OCI-LY3 (cell line): ENCODE data around the gene ERCC6L.
"Not testable (repeated sequence)": the region's sequence is repeated elsewhere in the genome, so short reads cannot be mapped to it uniquely, and the experiment has no call there.

Experiments used
- H2AFZ ChIP-seq: fragments of 200-600, 300-600 bp; shearing (Covaris generic); 2 replicates; pipeline ENCODE4 v1.6.0; 2014; ENCODE audit warnings: antibody characterized with exemption, low read depth, low read length
- H3K27ac ChIP-seq: fragments of 200-600, 300-600 bp; sonication (generic); 2 replicates; pipeline ENCODE4 v1.5.1; 2014; ENCODE audit warnings: mild to moderate bottlenecking, low read length, moderate library complexity, mixed read lengths
- H3K27me3 ChIP-seq: fragments of 200-600, 300-600 bp; sonication (generic); 2 replicates; pipeline ENCODE4 v1.6.1; 2014; ENCODE audit warnings: low read depth, low read length, mixed read lengths
- H3K36me3 ChIP-seq: fragments of 200-600, 300-600 bp; sonication (generic); replicated peaks from 2 replicates; pipeline ENCODE3; 2014; ENCODE audit warnings: low read depth, low read length, mixed read lengths
- H3K4me1 ChIP-seq: fragments of 300-600, 200-600 bp; sonication (generic); 2 replicates; pipeline ENCODE4 v1.6.1; 2014; ENCODE audit warnings: low read length, mixed read lengths
- H3K4me2 ChIP-seq: fragments of 200-600, 300-600 bp; sonication (generic); 2 replicates; pipeline ENCODE4 v1.6.1; 2014; ENCODE audit warnings: low read length, mixed read lengths
- H3K4me3 ChIP-seq: fragments of 300-600, 200-600 bp; sonication (generic); 2 replicates; pipeline ENCODE4 v1.5.1; 2014; ENCODE audit warnings: antibody characterized with exemption, mild to moderate bottlenecking, low read length, moderate library complexity
- H3K79me2 ChIP-seq: fragments of 300-600, 200-600 bp; shearing (Covaris generic); 2 replicates; pipeline ENCODE4 v1.6.1; 2014; ENCODE audit warnings: mild to moderate bottlenecking, low read length, mixed read lengths
- H3K9ac ChIP-seq: fragments of 300-600, 200-600 bp; shearing (Covaris generic); 2 replicates; pipeline ENCODE4 v1.6.0; 2014; ENCODE audit warnings: mild to moderate bottlenecking, low read length, moderate library complexity
- H3K9me3 ChIP-seq: fragments of 200-600, 300-600 bp; shearing (Covaris generic); 2 replicates; pipeline ENCODE4 v1.6.1; 2014; ENCODE audit warnings: low read length, mixed read lengths; ENCODE audit not compliant: insufficient read depth
- H4K20me1 ChIP-seq: fragments of 200-600, 300-600 bp; sonication (generic); 2 replicates; pipeline ENCODE4 v1.6.1; 2016; ENCODE audit warnings: low read length, mixed read lengths; ENCODE audit not compliant: insufficient read depth
- EZH2phosphoT487 ChIP-seq: fragments of 200-600 bp; shearing (Covaris generic); IDR thresholded peaks from 2 replicates; pipeline ENCODE4 v1.6.1; 2018; ENCODE audit warnings: antibody characterized with exemption, mixed run types, low read depth
- TF ChIP-seq, protein P1 (sequence below): fragments of 200-600, 300-600 bp; sonication (generic); IDR thresholded peaks from 2 replicates; pipeline ENCODE4 v1.5.1; 2014; ENCODE audit warnings: antibody characterized with exemption, low read length, low read depth

Gene ERCC6L

DNA sequence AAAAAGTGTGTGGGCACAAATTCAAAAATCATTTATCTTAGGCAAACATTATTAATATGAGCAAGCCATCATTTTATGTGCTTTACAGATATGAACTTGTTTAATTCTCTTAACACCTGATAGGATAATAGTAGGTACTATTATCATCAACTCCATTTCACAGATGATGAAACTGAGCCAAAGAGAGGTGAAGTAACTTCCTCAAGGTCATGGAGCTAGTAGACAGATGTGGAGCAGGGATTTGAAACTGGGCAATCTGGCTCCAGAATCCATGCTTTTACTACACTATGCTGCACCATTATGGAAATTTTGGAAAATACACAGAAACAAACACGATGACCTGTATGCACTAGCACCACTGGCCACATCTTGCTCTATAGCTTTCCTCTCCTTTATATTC lies 58.3 kb downstream of the ERCC6L start:
- Histone ChIP-seq H3K27ac (peak overlapping the region; percentile 81), H3K4me2 (peak overlapping the region; percentile 91), H3K9ac (peak overlapping the region; percentile 94)

DNA sequence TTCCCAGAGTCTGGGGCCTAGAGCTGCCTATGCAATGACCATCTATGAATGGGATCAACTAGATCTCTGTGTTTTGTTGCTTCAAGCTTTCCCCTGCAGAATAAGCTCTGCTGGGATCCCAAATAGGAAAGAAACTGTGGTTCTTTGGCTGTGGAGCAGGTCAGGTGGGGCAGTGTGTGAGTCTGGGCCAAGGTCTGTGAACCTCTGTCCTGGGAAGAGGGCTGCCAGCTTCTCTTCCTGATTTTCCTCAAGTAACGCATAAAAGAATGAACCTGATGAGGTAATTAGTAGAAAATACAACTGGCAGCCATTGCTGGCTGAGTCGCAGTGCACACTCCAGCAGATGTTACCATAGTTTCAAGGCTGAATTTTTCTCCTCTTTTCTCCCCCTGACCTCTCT lies 61.8 kb downstream of the ERCC6L start:
- H3K4me1 ChIP-seq, result peaks cover 6% of the 10 kb centered on the region; the same call in 1 of the 2 replicates
- no peak overlapping the region for H3K9ac ChIP-seq
- no peak overlapping the region for H3K4me3 ChIP-seq
- H3K36me3 ChIP-seq, result no peaks in the 10 kb centered on the region
- no peaks in the 10 kb centered on the region for H4K20me1 ChIP-seq
- TF ChIP-seq, protein P1, sequence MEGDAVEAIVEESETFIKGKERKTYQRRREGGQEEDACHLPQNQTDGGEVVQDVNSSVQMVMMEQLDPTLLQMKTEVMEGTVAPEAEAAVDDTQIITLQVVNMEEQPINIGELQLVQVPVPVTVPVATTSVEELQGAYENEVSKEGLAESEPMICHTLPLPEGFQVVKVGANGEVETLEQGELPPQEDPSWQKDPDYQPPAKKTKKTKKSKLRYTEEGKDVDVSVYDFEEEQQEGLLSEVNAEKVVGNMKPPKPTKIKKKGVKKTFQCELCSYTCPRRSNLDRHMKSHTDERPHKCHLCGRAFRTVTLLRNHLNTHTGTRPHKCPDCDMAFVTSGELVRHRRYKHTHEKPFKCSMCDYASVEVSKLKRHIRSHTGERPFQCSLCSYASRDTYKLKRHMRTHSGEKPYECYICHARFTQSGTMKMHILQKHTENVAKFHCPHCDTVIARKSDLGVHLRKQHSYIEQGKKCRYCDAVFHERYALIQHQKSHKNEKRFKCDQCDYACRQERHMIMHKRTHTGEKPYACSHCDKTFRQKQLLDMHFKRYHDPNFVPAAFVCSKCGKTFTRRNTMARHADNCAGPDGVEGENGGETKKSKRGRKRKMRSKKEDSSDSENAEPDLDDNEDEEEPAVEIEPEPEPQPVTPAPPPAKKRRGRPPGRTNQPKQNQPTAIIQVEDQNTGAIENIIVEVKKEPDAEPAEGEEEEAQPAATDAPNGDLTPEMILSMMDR, result no peak
- no peak for TF ChIP-seq EZH2phosphoT487
- no peak overlapping the region for H3K4me2 ChIP-seq
- H3K9me3 ChIP-seq, result no peaks in the 10 kb centered on the region
- H3K79me2 ChIP-seq, result peaks cover 4% of the 10 kb centered on the region
- H3K27me3 ChIP-seq, result no peaks in the 10 kb centered on the region
- H3K27ac ChIP-seq, result no peak overlapping the region
- no peak overlapping the region for H2AFZ ChIP-seq

More for the DNA sequence above, 58.3 kb downstream of the ERCC6L start:
- TF ChIP-seq EZH2phosphoT487, result no peak
- peak overlapping the region; percentile 96 for H2AFZ ChIP-seq
- H3K4me3 ChIP-seq, result peak overlapping the region; percentile 95
- H3K36me3 ChIP-seq, result no peaks in the 10 kb centered on the region
- no peaks in the 10 kb centered on the region for H4K20me1 ChIP-seq
- peaks cover 19% of the 10 kb centered on the region for H3K79me2 ChIP-seq
- H3K27me3 ChIP-seq, result no peaks in the 10 kb centered on the region
- H3K9me3 ChIP-seq, result no peaks in the 10 kb centered on the region
- peaks cover 14% of the 10 kb centered on the region for H3K4me1 ChIP-seq

DNA sequence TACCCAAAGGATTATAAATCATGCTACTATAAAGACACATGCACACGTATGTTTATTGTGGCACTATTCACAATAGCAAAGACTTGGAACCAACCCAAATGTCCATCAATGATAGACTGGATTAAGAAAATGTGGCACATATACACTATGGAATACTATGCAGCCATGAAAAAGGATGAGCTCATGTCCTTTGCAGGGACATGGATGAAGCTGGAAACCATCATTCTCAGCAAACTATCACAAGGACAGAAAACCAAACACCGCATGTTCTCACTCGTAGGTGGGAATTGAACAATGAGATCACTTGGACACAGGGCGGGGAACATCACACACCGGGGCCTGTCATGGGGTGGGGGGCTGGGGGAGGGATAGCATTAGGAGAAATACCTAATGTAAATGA lies 62.5 kb downstream of the ERCC6L start:
- H3K36me3 ChIP-seq, H3K27ac ChIP-seq, H3K4me2 ChIP-seq, H3K79me2 ChIP-seq, H3K4me3 ChIP-seq, H3K9me3 ChIP-seq, H3K4me1 ChIP-seq, H4K20me1 ChIP-seq, H2AFZ ChIP-seq, H3K9ac ChIP-seq, H3K27me3 ChIP-seq: not testable (repeated sequence)

- 0 out of 2 replicates have a peak overlapping the region, but pooled peaks have one; percentile 3 for H2AFZ ChIP-seq
- no peaks in the 10 kb centered on the region for H3K27me3 ChIP-seq
- H3K9ac ChIP-seq, result no peak overlapping the region
- no peak overlapping the region for H3K4me3 ChIP-seq
- no peak overlapping the region for H3K4me2 ChIP-seq
- no peaks in the 10 kb centered on the region for H3K9me3 ChIP-seq
- H4K20me1 ChIP-seq, result no peaks in the 10 kb centered on the region
- H3K4me1 ChIP-seq, result no peaks in the 10 kb centered on the region
- H3K36me3 ChIP-seq, result no peaks in the 10 kb centered on the region
- TF ChIP-seq, protein P1, result no peak
- TF ChIP-seq EZH2phosphoT487, result no peak
- no peaks in the 10 kb centered on the region for H3K79me2 ChIP-seq
- H3K27ac ChIP-seq, result no peak overlapping the region
Observed at GRCh38 chrX:72169008-72169728, 69.7 kb downstream of the ERCC6L start.

DNA sequence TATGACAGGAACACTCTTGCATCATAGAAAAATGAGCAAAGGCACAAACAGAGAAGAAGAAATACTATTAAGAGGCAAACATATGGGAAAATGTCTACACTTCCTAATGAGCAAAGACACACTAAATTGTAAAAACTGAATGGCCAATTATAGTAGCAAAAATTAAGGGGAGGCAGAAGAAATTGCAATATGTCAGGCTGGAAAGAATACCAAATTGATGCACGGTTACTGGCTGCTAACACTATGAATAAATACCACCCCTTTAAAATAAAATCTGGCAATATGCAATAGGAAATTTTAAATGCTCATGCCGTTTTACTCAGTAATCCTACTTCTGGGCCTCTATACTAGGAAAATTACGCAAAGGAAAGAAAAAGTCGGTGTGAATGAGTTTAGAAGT lies 73.3 kb downstream of the ERCC6L start:
- Histone ChIP-seq H3K9ac (no peak overlapping the region), H3K4me1 (no peaks in the 10 kb centered on the region), H3K27me3 (no peaks in the 10 kb centered on the region), H3K79me2 (no peaks in the 10 kb centered on the region), H4K20me1 (no peaks in the 10 kb centered on the region), H3K4me3 (no peak overlapping the region), H3K27ac (no peak overlapping the region), H3K9me3 (no peaks in the 10 kb centered on the region), H2AFZ (no peak overlapping the region), H3K4me2 (no peak overlapping the region), H3K36me3 (no peaks in the 10 kb centered on the region)
- TF ChIP-seq, protein P1, result no peak
- TF ChIP-seq EZH2phosphoT487, result no peak
